WTC11 (cell line): ENCODE data around the gene ARMC9. TPM values are rescaled to one million over a fixed set of nuclear protein-coding genes. Genes with fewer than 3 reads are reported as not detected.
A peak's percentile ranks its signal among the peaks of the same experiment; 100 is the strongest.

Source experiments
- ATF6 ChIP-seq: sonication (generic); formaldehyde crosslinking; IDR thresholded peaks from 2 replicates; pipeline ENCODE4 v1.8.1; 2023; ENCODE audit warnings: mild to moderate bottlenecking, missing genetic modification reagents
- E2F1 ChIP-seq: sonication (generic); formaldehyde crosslinking; IDR thresholded peaks from 2 replicates; pipeline ENCODE4 v1.8.0; 2022; ENCODE audit warnings: mild to moderate bottlenecking, missing genetic modification reagents
- EMX1 ChIP-seq: fragments of 250-450 bp; sonication (Bioruptor Pico); IDR thresholded peaks from 2 replicates; pipeline ENCODE4 v1.8.0; 2021; ENCODE audit warnings: mild to moderate bottlenecking
- ERG ChIP-seq: fragments of 250-450 bp; sonication (Bioruptor Pico); IDR thresholded peaks from 2 replicates; pipeline ENCODE4 v1.8.0; 2021; ENCODE audit warnings: mild to moderate bottlenecking
- FOXK1 ChIP-seq: sonication (generic); formaldehyde crosslinking; IDR thresholded peaks from 2 replicates; pipeline ENCODE4 v1.8.0; 2022; ENCODE audit warnings: mild to moderate bottlenecking, moderate library complexity, missing genetic modification reagents
- FOXP1 ChIP-seq: sonication (generic); formaldehyde crosslinking; IDR thresholded peaks from 2 replicates; pipeline ENCODE4 v1.8.0; 2022; ENCODE audit warnings: missing genetic modification reagents, mild to moderate bottlenecking, moderate library complexity, borderline replicate concordance
- GRHL2 ChIP-seq: fragments of 250-450 bp; sonication (Bioruptor Pico); IDR thresholded peaks from 2 replicates; pipeline ENCODE4 v1.8.0; 2022; ENCODE audit warnings: mild to moderate bottlenecking, moderate library complexity; ENCODE audit not compliant: insufficient replicate concordance, severe bottlenecking
- HMGXB4 ChIP-seq: sonication (generic); formaldehyde crosslinking; IDR thresholded peaks from 2 replicates; pipeline ENCODE4 v1.8.1; 2023; ENCODE audit warnings: mild to moderate bottlenecking, moderate library complexity, missing genetic modification reagents
- JAZF1 ChIP-seq: fragments of 250-450 bp; sonication (Bioruptor Pico); IDR thresholded peaks from 2 replicates; pipeline ENCODE4 v1.9.0; 2021; ENCODE audit warnings: moderate library complexity, mild to moderate bottlenecking, inconsistent platforms
- MYBL2 ChIP-seq: sonication (generic); formaldehyde crosslinking; IDR thresholded peaks from 2 replicates; pipeline ENCODE4 v1.8.1; 2023; ENCODE audit warnings: mild to moderate bottlenecking, moderate library complexity, missing genetic modification reagents
- NFATC4 ChIP-seq: fragments of 250-450 bp; sonication (Bioruptor Pico); IDR thresholded peaks from 2 replicates; pipeline ENCODE4 v1.9.0; 2021; ENCODE audit warnings: mild to moderate bottlenecking
- OVOL2 ChIP-seq: fragments of 250-450 bp; sonication (Bioruptor Pico); IDR thresholded peaks from 2 replicates; pipeline ENCODE4 v1.9.0; 2021; ENCODE audit warnings: mild to moderate bottlenecking, borderline replicate concordance
- SMAD3 ChIP-seq: sonication (generic); formaldehyde crosslinking; IDR thresholded peaks from 2 replicates; pipeline ENCODE4 v1.8.0; 2022; ENCODE audit warnings: missing genetic modification reagents, mild to moderate bottlenecking, borderline replicate concordance
- TP53 ChIP-seq: sonication (generic); formaldehyde crosslinking; IDR thresholded peaks from 2 replicates; pipeline ENCODE4 v1.8.1; 2023; ENCODE audit warnings: mild to moderate bottlenecking, missing genetic modification reagents
- USF2 ChIP-seq: sonication (generic); formaldehyde crosslinking; IDR thresholded peaks from 2 replicates; pipeline ENCODE4 v1.8.1; 2023; ENCODE audit warnings: mild to moderate bottlenecking, missing genetic modification reagents, moderate library complexity
- ZNF416 ChIP-seq: fragments of 250-450 bp; sonication (Bioruptor Pico); IDR thresholded peaks from 2 replicates; pipeline ENCODE4 v1.9.0; 2021; ENCODE audit warnings: mild to moderate bottlenecking, inconsistent platforms
- ZNF425 ChIP-seq: fragments of 250-450 bp; sonication (Bioruptor Pico); conservative IDR thresholded peaks from 2 replicates; pipeline ENCODE4 v1.9.0; 2021; ENCODE audit warnings: mild to moderate bottlenecking
- ZNF671 ChIP-seq: fragments of 250-450 bp; sonication (Bioruptor Pico); IDR thresholded peaks from 2 replicates; pipeline ENCODE4 v1.8.0; 2021; ENCODE audit warnings: mild to moderate bottlenecking
- total RNA-seq: library from RNA; stranded (reverse); gene quantifications from 3 replicates; pipeline ENCODE4 v1.2.3, GENCODE V29; 2021

ARMC9 gene
- total RNA-seq, 1 experiment from 2014 or later: 34.9 TPM

- TF ChIP-seq E2F1 (CRISPR knock-in tag) (no peak), USF2 (CRISPR knock-in tag) (peak; percentile 59), ZNF425 (no peak), HMGXB4 (CRISPR knock-in tag) (no peak), ERG (CRISPR knock-in tag) (no peak), ATF6 (CRISPR knock-in tag) (no peak), ZNF671 (CRISPR knock-in tag) (no peak), MYBL2 (no peak), EMX1 (CRISPR knock-in tag) (no peak), GRHL2 (no peak), FOXK1 (CRISPR knock-in tag) (peak; percentile 65; the same call in 1 of the 2 replicates), ZNF416 (CRISPR knock-in tag) (no peak), FOXP1 (CRISPR knock-in tag) (no peak; the same call in 1 of the 2 replicates), OVOL2 (CRISPR knock-in tag) (no peak), JAZF1 (CRISPR knock-in tag) (no peak), SMAD3 (CRISPR knock-in tag) (no peak), TP53 (CRISPR knock-in tag) (no peak), NFATC4 (CRISPR knock-in tag) (no peak)
Measured at GRCh38 chr2:231370749-231371429, 172.5 kb downstream of the ARMC9 start (continued).
